Measurements from ENCODE around the gene NUAK2. TPM values are rescaled to one million over a fixed set of nuclear protein-coding genes. Genes with fewer than 3 reads are reported as not detected.

The NUAK2 gene
- total RNA-seq, 4 donors from 2014 or later: 22.0 to 40.0 (median 30.9) TPM

GRCh38 chr1:205261946-205262691, 59.4 kb downstream of the NUAK2 start:
- H3K27ac ChIP-seq: no peak overlapping the region
- peaks cover 0 to 19% (median 0%) of the 10 kb centered on the region in 4 donors for H3K4me1 ChIP-seq
- no peak for DNase-seq
- no peaks in the 10 kb centered on the region for H3K9me3 ChIP-seq
- no peak overlapping the region for H3K4me3 ChIP-seq
- no peaks in the 10 kb centered on the region for H3K36me3 ChIP-seq
- H3K27me3 ChIP-seq: no peaks in the 10 kb centered on the region
- no peak for TF ChIP-seq CTCF (IDR thresholded peaks at IDR 0.05)
- TF ChIP-seq POLR2A (IDR thresholded peaks at IDR 0.05): no peak

DNA sequence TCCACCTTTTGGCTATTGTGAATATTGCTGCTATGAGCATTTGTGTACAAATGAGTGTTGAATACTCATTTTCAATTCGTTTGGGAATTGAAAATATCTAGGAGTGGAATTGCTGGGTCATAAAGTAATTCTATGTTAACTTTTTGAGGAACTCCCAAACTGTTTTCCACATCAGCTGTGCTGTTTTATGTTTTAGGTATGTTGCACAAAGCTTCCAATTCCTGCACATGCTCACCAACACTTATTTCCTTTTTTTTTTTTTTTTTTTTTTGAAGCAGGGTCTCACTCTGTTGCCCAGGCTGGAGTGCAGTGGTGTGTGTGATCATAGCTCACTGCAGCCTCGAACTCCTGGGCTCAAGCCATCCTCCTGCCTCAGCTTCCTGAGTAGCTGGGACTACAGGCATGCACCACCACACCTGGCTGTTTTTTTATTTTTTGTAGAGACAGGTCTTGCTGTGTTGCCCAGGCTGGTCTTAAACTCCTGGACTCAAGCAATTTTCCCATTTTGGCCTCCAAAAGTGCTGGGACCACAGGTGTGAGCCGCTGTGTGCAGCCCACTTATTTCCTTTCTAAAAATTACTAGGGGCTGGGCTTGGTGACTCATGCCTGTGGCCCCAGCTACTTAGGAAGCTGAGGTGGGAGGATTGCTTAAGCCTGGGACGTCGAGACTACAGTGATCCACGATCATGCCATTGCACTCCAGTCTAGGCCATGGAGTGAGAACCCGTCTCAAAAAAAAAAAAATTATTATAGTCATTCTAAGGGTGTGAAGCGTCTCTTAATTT, 60.4 kb downstream of the NUAK2 start:
- Histone ChIP-seq H3K27ac (no peak overlapping the region), H3K4me1 (peaks cover 0 to 19% (median 0%) of the 10 kb centered on the region in 4 donors), H3K4me3 (no peak overlapping the region), H3K9me3 (no peaks in the 10 kb centered on the region), H3K27me3 (no peaks in the 10 kb centered on the region), H3K36me3 (no peaks in the 10 kb centered on the region)
- no peak for DNase-seq
- TF ChIP-seq POLR2A (IDR thresholded peaks at IDR 0.05) (no peak), CTCF (IDR thresholded peaks at IDR 0.05) (no peak)

GRCh38 chr1:205259998-205260397, 61.5 kb downstream of the NUAK2 start:
- Histone ChIP-seq H3K9me3 (no peaks in the 10 kb centered on the region), H3K27me3 (no peaks in the 10 kb centered on the region), H3K36me3 (no peaks in the 10 kb centered on the region), H3K27ac (no peak overlapping the region), H3K4me3 (no peak overlapping the region), H3K4me1 (peaks cover 0 to 19% (median 0%) of the 10 kb centered on the region in 4 donors)
- no peak for TF ChIP-seq CTCF (IDR thresholded peaks at IDR 0.05)
- no peak for TF ChIP-seq POLR2A (IDR thresholded peaks at IDR 0.05)
- DNase-seq: no peak

DNA sequence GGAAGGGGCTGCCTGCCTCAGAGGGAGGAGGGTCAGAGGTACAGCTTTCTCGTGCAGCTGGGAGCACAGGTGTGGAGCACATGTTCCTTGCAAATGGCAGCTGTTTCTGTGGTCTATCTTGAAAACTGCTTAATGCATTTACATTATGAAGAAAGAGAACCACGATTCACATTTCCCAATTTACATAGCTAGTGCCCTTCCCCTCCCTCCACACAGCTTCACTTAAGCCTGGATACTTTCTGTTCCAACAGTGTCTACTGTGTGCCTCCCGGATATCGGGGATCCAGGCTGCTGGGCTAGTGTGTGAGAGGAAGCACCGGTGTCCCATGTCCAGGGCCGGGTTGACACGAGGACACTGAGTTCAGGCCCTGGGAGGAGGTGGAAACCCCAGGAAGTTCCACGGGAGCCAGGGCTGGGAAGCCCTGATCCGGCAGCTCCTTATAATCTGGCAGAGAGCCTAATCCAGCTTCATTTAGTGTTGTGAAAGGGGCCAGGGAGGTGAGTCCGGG, 62.2 kb downstream of the NUAK2 start:
- DNase-seq: no peak
- H3K36me3 ChIP-seq: no peaks in the 10 kb centered on the region
- H3K4me3 ChIP-seq: no peak overlapping the region
- H3K4me1 ChIP-seq: peaks cover 0 to 19% (median 0%) of the 10 kb centered on the region in 4 donors
- no peaks in the 10 kb centered on the region for H3K9me3 ChIP-seq
- TF ChIP-seq CTCF (IDR thresholded peaks at IDR 0.05) (no peak), POLR2A (IDR thresholded peaks at IDR 0.05) (no peak)
- no peak overlapping the region for H3K27ac ChIP-seq
- H3K27me3 ChIP-seq: no peaks in the 10 kb centered on the region

DNA sequence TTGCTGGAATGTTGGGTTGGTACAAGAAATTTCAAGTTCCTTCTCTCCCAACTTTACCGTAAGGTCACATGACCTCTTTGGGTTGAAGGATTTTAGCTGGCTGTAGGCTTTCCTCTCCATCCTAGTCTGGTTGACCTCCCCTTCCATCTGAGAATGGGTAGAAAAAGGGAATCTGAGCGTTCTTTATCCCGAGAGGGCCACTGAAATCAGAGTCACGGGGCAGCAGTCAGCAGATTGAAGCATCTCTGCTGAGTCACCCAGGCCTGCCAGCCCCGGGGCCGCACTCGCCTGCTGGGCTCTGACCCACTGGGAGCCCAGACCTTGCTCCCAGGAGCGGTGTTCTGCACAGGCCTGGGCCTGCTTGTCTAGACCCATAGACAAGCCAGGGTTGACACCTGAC, 62.8 kb downstream of the NUAK2 start:
- no peaks in the 10 kb centered on the region for H3K9me3 ChIP-seq
- no peak overlapping the region for H3K4me3 ChIP-seq
- no peaks in the 10 kb centered on the region for H3K36me3 ChIP-seq
- no peak overlapping the region for H3K27ac ChIP-seq
- no peaks in the 10 kb centered on the region for H3K27me3 ChIP-seq
- no peak for DNase-seq
- peaks cover 0 to 19% (median 0%) of the 10 kb centered on the region in 4 donors for H3K4me1 ChIP-seq
- TF ChIP-seq CTCF (IDR thresholded peaks at IDR 0.05) (no peak), POLR2A (IDR thresholded peaks at IDR 0.05) (no peak)
